Non-pigmented ciliary epithelial cell (primary cell): ENCODE measurements around the gene SMYD2.

Source experiments
- DNase-seq: peaks from one replicate; pipeline ENCODE4 v3.0.0-alpha.2; 2010; ENCODE audit warnings: low read depth

The SMYD2 gene

DNA sequence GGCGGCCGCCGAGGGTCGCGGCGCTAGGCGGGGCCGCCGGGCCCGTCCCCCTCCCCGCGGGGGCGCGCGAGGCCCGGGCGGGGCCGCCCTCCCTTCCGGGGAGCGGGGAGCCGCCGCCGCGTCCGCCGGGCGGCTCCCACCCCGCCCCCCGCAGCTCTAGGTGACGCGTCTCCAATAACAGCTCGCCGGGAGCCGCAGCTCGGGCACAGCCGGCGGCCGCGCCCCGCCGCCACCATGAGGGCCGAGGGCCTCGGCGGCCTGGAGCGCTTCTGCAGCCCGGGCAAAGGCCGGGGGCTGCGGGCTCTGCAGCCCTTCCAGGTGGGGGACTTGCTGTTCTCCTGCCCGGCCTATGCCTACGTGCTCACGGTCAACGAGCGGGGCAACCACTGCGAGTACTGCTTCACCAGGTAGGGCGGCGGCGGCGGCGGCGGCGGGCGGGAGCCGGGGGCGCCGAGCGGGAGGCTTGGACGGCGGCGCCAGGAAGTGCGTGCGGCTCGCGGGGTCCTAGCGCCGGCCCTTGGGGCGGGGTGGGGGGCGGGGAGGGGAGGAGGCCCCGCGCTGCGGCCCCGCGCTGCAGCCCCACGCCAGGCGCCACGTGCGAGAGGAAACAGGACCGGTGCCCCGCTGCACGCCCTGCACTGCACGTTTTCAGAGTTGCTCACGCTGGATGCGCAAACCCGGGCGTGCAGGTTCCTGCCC is at the start of gene SMYD2:
Gene SMYD2 (plus strand): TSS at position 139 of the 699 bp plus-strand sequence. CDS start 96 bp downstream, at position 235.
- no peak for DNase-seq

DNA sequence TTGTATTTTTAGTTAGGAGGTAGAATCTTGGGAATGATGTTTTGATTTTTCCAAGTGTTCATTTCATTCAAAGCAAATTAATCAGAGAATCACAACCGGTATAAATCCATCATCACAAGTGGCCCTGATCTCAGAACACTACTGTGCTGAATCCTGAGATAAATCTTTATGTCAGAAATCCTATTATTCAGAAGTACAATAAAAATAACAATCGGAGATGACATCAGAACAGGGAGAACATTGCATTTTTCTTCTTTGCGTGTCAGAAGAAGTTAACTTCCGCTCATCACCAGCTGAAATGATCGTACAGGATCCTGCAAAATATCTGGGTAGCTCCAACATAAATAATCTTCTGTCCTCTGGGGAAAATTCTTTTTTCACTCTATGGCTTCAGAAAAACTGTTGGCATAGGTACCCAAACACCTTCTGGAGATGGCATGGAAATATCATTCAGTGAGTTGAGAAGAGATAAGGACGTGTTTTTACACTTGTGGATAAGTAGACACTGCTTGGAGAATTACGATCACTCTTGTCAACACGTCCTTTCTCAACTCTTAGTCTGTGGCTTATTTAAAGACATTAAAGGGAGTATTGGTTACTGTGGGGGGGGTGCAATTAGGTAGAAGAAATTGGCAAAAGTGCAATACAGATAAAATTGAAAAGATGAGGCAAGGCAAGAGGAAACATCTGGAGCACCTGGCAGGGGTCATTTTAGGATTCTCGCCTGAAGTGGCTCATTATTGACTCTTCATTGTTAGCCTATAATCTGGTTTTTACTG is 46.9 kb upstream of the SMYD2 start:
- no peak for DNase-seq

DNA sequence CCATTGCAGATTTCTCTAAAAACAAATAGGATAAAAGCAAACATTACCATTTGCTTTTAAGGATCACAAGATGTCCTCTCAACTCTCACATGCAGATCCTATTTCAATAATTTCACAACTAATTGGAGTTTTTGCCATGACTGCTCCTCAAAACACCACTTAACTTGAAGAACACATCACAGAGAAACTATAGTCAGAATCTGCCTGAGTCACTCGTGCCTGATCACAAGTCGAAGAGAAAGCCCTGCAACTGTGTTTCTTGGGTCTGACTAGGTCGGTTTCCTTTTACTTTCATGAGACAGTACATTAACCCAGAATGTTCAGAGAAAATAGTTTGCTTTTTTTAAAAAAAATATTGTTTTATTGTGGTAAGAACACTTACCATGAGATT is 46.3 kb upstream of the SMYD2 start:
- no peak for DNase-seq

- DNase-seq: no peak
Observed at GRCh38 chr1:214236477-214236876, 44.5 kb upstream of the SMYD2 start.

DNA sequence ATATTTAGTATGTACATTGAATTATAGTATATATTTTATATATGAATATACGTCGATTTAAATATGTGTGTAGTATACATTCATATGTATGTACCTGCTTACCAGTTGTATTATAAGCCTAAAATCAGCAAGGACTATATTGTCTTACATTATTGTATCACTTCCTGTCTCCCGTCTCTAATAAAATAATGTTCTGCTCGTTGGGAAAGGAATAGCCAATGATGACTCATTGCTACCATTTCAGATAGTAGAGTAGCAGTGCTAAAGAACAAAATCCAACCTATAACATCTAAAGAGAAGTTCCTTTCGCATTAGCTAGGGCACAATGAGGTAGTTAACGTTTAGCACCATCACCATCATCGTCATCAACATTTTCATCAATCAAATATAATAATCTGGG is 39.9 kb upstream of the SMYD2 start:
- no peak for DNase-seq

GRCh38 chr1:214244252-214244651 is 36.7 kb upstream of the SMYD2 start:
- no peak for DNase-seq

DNA sequence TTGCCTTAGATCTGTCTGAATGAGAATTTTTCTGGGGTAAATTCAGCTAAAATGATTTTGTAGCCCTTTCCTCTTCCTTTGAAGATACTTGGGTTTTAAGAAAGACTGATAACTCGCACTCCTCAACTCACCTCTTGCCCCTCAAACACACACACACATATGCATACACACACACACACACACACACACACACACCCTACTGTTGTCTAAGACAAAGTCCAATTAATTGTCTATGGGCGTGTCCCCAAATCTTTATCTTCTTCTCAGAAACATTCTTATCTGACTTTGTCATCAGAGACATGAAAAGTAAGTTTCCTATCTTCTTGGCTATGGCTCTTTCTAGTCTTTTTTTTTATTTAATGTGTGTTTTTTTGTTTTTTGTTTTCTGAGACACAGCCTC is 36.1 kb upstream of the SMYD2 start:
- DNase-seq: no peak

DNA sequence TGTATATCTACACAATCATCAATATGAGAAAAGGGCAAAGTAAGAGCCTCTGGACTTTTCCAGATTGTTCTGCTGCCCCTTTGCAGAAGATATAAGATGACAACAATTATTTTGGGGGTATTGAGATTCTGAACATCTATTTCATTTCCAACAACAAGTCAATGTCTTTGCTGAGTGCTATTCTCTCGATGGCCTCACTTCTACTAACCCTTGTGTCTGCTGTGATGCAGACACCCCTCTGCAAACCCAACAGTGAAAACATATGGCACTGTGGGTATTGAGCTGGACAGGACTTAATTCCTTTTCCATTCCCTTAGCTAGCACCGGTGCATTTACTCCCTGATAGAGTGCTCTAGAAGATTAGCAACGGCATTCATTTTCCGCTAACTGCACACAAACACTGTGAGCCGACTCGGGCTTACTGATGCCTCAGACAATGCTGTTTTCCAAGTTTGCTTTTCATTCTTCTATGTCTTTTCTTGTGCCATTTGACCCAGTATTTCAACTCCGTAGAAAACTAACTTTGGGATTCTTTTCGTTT is 33.4 kb upstream of the SMYD2 start:
- no peak for DNase-seq

GRCh38 chr1:214248311-214249085 is 32.5 kb upstream of the SMYD2 start:
- no peak for DNase-seq

GRCh38 chr1:214249651-214250050 is 31.3 kb upstream of the SMYD2 start:
- no peak for DNase-seq

GRCh38 chr1:214251354-214251753 is 29.6 kb upstream of the SMYD2 start:
- no peak for DNase-seq

- no peak for DNase-seq
Observed at GRCh38 chr1:214255509-214255908, 25.4 kb upstream of the SMYD2 start.

DNA sequence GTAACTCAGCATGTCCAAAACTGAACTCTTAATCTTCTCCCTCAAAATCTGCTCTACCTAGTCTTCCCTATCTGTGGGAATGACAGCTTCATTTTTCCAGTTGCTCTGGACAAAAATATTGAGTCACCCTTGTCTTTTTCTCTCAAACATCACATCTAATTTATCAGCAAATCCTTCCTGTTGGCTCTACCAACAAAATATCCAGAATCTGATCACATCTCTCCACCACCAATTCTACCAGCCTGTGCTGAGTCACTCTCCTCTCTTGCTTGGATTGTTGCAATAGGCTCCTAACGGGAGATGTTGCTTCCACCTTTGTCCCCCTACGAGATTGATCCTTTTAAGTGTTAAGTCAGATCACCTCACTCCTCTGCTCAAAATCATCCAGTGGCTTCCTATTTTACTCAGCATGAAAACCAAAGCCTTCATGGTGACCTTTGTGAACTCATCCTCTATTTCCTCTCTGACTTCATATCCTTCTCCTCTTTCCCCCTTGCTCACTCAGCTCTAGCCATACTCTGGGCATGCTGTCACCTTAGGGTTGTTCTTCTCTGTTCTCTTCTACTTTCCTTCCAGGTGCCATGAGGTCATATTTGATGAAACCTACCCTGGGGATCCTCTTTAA is 21.5 kb upstream of the SMYD2 start:
- DNase-seq: no peak

- DNase-seq: no peak
Observed at GRCh38 chr1:214260561-214261205, 20.3 kb upstream of the SMYD2 start.

GRCh38 chr1:214261206-214262123 is 19.5 kb upstream of the SMYD2 start:
- no peak for DNase-seq

DNA sequence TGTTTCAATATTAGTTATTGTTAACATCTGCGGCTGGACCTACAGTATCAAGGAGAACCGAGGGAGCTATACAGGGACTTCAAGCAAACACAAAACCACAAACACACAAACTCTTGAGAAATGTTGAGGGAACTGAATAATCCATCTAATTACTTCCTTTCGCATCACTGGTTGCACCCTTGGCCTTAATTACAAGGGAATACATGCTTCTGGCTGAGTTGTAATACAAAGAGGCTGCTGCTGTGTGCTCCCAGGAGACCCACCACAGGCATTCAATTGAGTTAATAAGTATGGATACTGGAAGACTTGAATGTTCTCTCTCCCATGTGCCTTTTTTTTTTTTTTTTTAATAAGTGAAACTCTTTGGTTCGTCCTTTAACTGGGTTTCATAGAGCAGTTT is 16.8 kb upstream of the SMYD2 start:
- no peak for DNase-seq

DNA sequence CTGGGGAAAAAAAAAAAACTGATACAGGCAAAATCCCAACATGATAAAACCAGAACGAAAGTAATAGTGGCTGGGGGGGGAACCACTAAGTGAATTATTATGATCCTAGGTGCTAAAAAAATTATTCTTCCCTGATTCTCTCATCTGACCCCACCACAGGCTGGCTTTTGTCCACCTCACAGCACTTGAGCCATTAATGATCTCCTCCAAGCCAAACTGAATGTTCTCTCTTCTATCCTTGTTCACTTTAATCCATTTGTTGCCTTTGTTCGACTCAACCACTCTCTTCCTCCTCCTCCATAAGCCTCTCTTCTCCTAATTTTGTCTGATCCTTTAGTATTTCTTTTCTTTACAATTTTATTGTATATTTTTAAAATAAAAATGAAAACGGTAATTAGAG is 16.0 kb upstream of the SMYD2 start:
- no peak for DNase-seq

- no peak for DNase-seq
Observed at GRCh38 chr1:214270097-214270650, 10.8 kb upstream of the SMYD2 start.

DNA sequence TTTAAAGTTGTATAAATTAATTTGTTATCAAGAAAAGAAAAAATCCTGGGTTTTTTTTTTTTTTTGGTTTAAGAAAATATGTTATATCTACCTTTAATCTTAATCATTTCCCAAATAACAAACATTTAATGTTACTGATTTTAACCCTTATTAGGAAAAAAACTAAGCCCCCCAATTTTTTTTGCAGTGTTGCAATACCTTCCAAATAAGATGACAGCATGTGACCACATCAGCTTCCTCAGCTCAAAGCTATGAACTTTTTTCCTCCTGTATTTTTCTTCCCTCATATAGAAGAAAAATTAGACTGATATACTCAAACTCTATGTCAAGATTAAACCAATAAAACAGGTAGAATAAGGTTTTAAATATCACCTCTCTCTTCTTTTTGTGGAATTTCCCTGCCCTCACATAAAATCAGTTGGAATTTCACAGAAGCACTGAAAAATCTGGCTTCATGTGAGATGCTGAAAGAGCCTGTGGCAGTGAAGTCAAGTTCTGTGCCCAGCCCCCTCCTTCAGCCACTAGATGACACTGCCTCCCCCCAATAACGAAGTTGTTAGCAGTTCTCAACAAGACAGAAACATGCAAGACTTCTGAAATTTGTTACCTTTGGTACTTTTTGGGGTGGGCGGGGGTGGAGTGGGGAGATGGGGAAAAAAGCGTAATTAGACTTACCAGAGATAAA is 9.6 kb upstream of the SMYD2 start:
- no peak for DNase-seq
